Measurements from ENCODE around the gene HEPN1.

HEPN1 gene

GRCh38 chr11:124895471-124895971 is 23.5 kb upstream of the HEPN1 start:
- H3K4me3 ChIP-seq (ENCODE audit: low read depth, low read length) = no peak overlapping the region
- no peak for TF ChIP-seq CTCF (IDR thresholded peaks at IDR 0.05; ENCODE audit: low read depth, low read length)

GRCh38 chr11:124896071-124896750 is 22.8 kb upstream of the HEPN1 start:
- H3K4me3 ChIP-seq (ENCODE audit: low read depth, low read length) = no peak overlapping the region
- no peak for TF ChIP-seq CTCF (IDR thresholded peaks at IDR 0.05; ENCODE audit: low read depth, low read length)

- no peak for TF ChIP-seq CTCF (IDR thresholded peaks at IDR 0.05; ENCODE audit: low read depth, low read length)
- no peak overlapping the region for H3K4me3 ChIP-seq (ENCODE audit: low read depth, low read length)
These were observed 22.1 kb upstream of the HEPN1 start for GRCh38 chr11:124896821-124897391.

- TF ChIP-seq CTCF (IDR thresholded peaks at IDR 0.05; ENCODE audit: low read depth, low read length) = no peak
- no peak within 1 kb of the TSS for H3K4me3 ChIP-seq (ENCODE audit: low read depth, low read length)
These were observed 21.3 kb upstream of the HEPN1 start, which contains the start of gene ROBO4 for GRCh38 chr11:124897674-124898262. Gene ROBO4, minus strand, starts transcription at chr11:124897865. Its CDS starts 70 bp downstream, at chr11:124897795.

GRCh38 chr11:124898263-124898680 is 20.8 kb upstream of the HEPN1 start:
- no peak; the same call in 1 of the 2 replicates for TF ChIP-seq CTCF (IDR thresholded peaks at IDR 0.05; ENCODE audit: low read depth, low read length)
- H3K4me3 ChIP-seq (ENCODE audit: low read depth, low read length) = no peak overlapping the region

- H3K4me3 ChIP-seq (ENCODE audit: low read depth, low read length) = no peak overlapping the region
- no peak for TF ChIP-seq CTCF (IDR thresholded peaks at IDR 0.05; ENCODE audit: low read depth, low read length)
These were observed 20.3 kb upstream of the HEPN1 start for GRCh38 chr11:124898711-124899110.
